Activated naive CD8-positive, alpha-beta T cell treated with anti-CD3 and anti-CD28 coated beads for 36 hours (primary cell): ENCODE data around the gene PTPRR. TPM values are rescaled to one million over a fixed set of nuclear protein-coding genes. Genes with fewer than 3 reads are reported as not detected.

ENCODE experiments used
- DNase-seq: peaks from one replicate; pipeline ENCODE4 v3.0.0; 2021
- H3K27ac Mint-ChIP-seq: one replicate; pipeline ENCODE4 v1.8.0; 2022; ENCODE audit warnings: mild to moderate bottlenecking, moderate library complexity, mixed read lengths
- H3K27me3 Mint-ChIP-seq: one replicate; pipeline ENCODE4 v1.8.0; 2022; ENCODE audit warnings: mild to moderate bottlenecking, mixed read lengths
- H3K36me3 Mint-ChIP-seq: one replicate; pipeline ENCODE4 v1.8.0; 2021; ENCODE audit warnings: mild to moderate bottlenecking, mixed read lengths
- H3K4me1 Mint-ChIP-seq: one replicate; pipeline ENCODE4 v1.8.0; 2021; ENCODE audit warnings: mixed read lengths
- H3K4me3 Mint-ChIP-seq: one replicate; pipeline ENCODE4 v1.8.0; 2022; ENCODE audit warnings: mild to moderate bottlenecking, moderate library complexity, mixed read lengths
- H3K9me3 Mint-ChIP-seq: one replicate; pipeline ENCODE4 v1.8.0; 2022; ENCODE audit warnings: mixed read lengths
- total RNA-seq, 2 experiments: library from RNA; stranded (reverse); gene quantifications; one replicate each; pipeline ENCODE4 v1.2.3, GENCODE V29; 2021

The PTPRR gene
- total RNA-seq, 2 experiments from 2014 or later = not detected

- peaks cover 2% of the 10 kb centered on the region for H3K9me3 Mint-ChIP-seq
These were observed 156.9 kb downstream of the PTPRR start for GRCh38 chr12:70763666-70764065.

GRCh38 chr12:70762000-70762399 lies 158.5 kb downstream of the PTPRR start:
- Mint-ChIP-seq H3K9me3 (no peaks in the 10 kb centered on the region), H3K4me1 (no peaks in the 10 kb centered on the region), H3K36me3 (no peaks in the 10 kb centered on the region), H3K27ac (no peak overlapping the region), H3K27me3 (peaks cover 3% of the 10 kb centered on the region), H3K4me3 (no peak overlapping the region)
- no peak for DNase-seq

More at GRCh38 chr12:70763666-70764065, 156.9 kb downstream of the PTPRR start:
- DNase-seq = no peak
- H3K4me3 Mint-ChIP-seq = no peak overlapping the region
- H3K27ac Mint-ChIP-seq = no peak overlapping the region
- no peaks in the 10 kb centered on the region for H3K36me3 Mint-ChIP-seq
- H3K27me3 Mint-ChIP-seq = no peaks in the 10 kb centered on the region
- H3K4me1 Mint-ChIP-seq = no peaks in the 10 kb centered on the region

DNA sequence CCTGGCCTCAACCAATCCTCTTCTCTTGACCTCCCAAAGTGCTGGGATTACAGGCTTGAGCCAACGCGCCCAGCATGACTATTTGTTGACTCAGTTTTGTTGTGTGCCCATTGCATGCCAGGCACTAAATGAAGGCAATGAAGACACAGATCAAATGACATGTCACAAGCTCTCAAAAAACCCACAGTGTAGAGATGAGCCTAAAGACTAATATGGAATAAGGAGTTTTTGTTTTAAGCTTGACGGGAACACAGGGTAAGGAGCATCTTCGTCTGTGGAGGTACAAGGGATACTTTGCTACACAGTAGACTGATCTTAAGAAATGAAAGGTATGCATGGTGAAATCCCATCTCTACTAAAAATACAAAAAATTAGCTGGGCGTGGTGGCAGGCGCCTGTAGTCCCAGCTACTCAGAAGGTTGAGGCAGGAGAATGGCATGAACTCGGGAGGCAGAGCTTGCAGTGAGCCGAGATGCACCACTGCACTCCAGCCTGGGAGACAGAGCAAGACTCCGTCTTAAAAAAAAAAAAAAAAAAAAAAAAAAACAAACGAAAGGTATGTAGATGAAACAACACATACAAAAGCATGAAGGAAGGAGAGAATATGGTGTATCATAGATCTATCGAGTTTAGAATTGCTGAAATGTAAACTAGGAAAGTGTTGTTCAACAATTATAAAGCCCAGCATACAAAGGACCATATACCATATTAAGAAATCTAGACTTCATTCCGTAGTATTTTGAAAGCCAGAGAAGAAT lies 161.2 kb downstream of the PTPRR start:
- no peak overlapping the region for H3K27ac Mint-ChIP-seq
- no peak overlapping the region for H3K4me3 Mint-ChIP-seq
- H3K4me1 Mint-ChIP-seq = no peaks in the 10 kb centered on the region
- H3K27me3 Mint-ChIP-seq = peaks cover 12% of the 10 kb centered on the region
- H3K9me3 Mint-ChIP-seq = no peaks in the 10 kb centered on the region
- DNase-seq = no peak
- H3K36me3 Mint-ChIP-seq = no peaks in the 10 kb centered on the region

- DNase-seq = no peak
- no peaks in the 10 kb centered on the region for H3K36me3 Mint-ChIP-seq
- no peaks in the 10 kb centered on the region for H3K4me1 Mint-ChIP-seq
These were observed 162.1 kb downstream of the PTPRR start for GRCh38 chr12:70758494-70758845.

DNA sequence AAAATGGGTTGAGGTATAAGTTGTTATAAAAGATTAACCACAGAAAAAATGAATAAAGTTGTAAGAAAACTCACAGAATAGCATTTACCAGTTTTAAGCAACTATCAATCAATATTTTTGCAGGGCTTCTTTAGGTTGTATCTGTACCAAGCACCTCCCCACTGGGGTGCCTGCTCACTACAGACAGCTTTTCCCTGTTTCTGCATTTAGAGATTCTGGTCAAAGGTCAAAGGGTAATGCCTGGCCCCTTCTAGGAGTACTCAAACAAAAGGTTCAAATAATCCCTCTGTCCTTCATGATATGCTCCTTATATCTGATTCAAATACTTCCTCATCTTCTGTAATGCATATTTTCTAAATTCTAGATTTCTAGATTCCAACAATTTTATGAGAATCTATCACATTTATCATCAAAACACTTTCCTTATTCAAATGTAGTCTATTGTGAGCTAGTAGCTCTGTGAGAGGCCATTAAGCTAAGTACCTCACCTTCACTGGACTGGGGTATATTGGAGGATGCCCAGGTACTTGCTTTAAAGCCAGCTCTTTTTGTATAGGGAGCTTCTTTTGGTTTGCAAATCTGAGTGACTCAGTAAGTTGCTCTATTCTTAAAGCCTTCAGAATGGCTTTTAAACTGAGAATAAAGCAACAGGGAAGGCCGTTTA lies 162.6 kb downstream of the PTPRR start:
- H3K9me3 Mint-ChIP-seq = no peaks in the 10 kb centered on the region
- no peaks in the 10 kb centered on the region for H3K4me1 Mint-ChIP-seq
- no peak overlapping the region for H3K27ac Mint-ChIP-seq
- H3K27me3 Mint-ChIP-seq = peaks cover 13% of the 10 kb centered on the region
- no peak for DNase-seq
- no peak overlapping the region for H3K4me3 Mint-ChIP-seq
- no peaks in the 10 kb centered on the region for H3K36me3 Mint-ChIP-seq

More at GRCh38 chr12:70758494-70758845, 162.1 kb downstream of the PTPRR start:
- no peak overlapping the region for H3K27ac Mint-ChIP-seq
- no peak overlapping the region for H3K4me3 Mint-ChIP-seq
- H3K9me3 Mint-ChIP-seq = no peaks in the 10 kb centered on the region
- peaks cover 13% of the 10 kb centered on the region for H3K27me3 Mint-ChIP-seq

DNA sequence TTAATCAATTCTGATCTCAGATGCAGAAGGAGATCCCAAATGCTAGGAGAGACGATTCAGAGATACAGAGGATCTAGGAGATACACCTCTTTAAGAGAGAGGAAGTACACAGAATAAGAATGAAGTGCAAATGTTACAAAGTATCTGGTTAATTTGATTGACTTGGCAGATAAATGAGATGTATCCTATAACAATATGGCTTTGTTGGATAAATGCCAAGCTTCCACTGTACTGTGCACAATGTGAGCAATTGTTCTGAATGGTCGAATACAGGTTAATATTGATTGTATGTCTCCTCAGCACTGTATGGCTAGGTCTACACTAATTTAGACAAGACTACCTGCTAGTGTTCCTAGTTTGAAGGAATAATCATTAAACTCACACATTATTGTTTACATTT lies 163.7 kb downstream of the PTPRR start:
- Mint-ChIP-seq H3K27me3 (peaks cover 19% of the 10 kb centered on the region), H3K36me3 (no peaks in the 10 kb centered on the region), H3K9me3 (no peaks in the 10 kb centered on the region), H3K4me3 (no peak overlapping the region), H3K4me1 (no peaks in the 10 kb centered on the region), H3K27ac (no peak overlapping the region)
- no peak for DNase-seq

DNA sequence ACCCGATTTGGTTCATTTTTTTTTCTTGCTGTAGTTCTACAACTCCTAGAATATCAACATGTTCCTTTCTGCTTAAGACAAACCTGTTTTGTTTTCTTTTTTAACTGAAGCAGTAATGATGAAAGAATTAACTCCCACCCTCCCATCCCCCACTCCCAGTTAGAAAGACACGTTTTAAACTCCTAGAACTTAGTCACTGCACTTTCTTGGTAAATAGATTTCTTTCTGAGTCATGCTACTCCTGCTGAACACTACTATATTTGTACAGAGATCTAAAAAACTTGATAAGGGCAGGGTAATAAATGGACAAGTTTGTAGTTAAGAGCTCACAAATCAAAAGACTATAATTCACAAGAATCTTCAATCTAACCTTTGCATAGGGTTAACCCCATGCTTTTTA lies 164.4 kb downstream of the PTPRR start:
- Mint-ChIP-seq H3K36me3 (no peaks in the 10 kb centered on the region), H3K9me3 (no peaks in the 10 kb centered on the region), H3K27me3 (peaks cover 22% of the 10 kb centered on the region), H3K4me1 (no peaks in the 10 kb centered on the region), H3K27ac (no peak overlapping the region), H3K4me3 (no peak overlapping the region)
- no peak for DNase-seq

DNA sequence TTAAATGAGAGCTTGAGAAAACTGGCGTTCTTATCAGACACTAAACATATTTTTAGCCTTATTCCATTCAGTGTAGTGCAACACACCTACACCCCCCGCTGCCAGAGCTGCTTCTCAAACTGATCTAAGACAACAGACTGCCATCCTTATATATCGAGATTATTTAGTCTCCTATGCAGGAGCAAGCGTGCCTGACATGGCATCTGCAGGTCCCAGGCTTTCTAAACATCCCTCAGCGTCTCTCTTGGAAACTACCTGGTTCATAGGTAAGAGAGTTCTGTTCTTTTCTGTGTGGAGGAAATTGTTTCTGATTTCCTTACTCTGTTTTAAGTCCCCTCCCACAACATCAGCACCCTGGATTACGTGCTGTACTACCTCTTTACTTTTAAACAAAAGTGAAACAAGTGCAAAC lies 166.2 kb downstream of the PTPRR start:
- H3K27ac Mint-ChIP-seq = no peak overlapping the region
- DNase-seq = no peak
- H3K4me3 Mint-ChIP-seq = no peak overlapping the region
- H3K36me3 Mint-ChIP-seq = no peaks in the 10 kb centered on the region
- H3K9me3 Mint-ChIP-seq = no peaks in the 10 kb centered on the region
- peaks cover 25% of the 10 kb centered on the region for H3K27me3 Mint-ChIP-seq
- no peaks in the 10 kb centered on the region for H3K4me1 Mint-ChIP-seq

GRCh38 chr12:70752327-70752726 lies 168.2 kb downstream of the PTPRR start:
- DNase-seq = no peak
- H3K36me3 Mint-ChIP-seq = no peaks in the 10 kb centered on the region
- H3K27me3 Mint-ChIP-seq = peaks cover 33% of the 10 kb centered on the region
- no peaks in the 10 kb centered on the region for H3K9me3 Mint-ChIP-seq
- H3K4me3 Mint-ChIP-seq = no peak overlapping the region
- no peaks in the 10 kb centered on the region for H3K4me1 Mint-ChIP-seq
- H3K27ac Mint-ChIP-seq = no peak overlapping the region

GRCh38 chr12:70749931-70750330 lies 170.6 kb downstream of the PTPRR start:
- H3K4me3 Mint-ChIP-seq = no peak overlapping the region
- no peaks in the 10 kb centered on the region for H3K36me3 Mint-ChIP-seq
- DNase-seq = no peak
- no peak overlapping the region for H3K27ac Mint-ChIP-seq
- H3K4me1 Mint-ChIP-seq = no peaks in the 10 kb centered on the region
- peaks cover 29% of the 10 kb centered on the region for H3K27me3 Mint-ChIP-seq
- H3K9me3 Mint-ChIP-seq = no peaks in the 10 kb centered on the region

- no peaks in the 10 kb centered on the region for H3K9me3 Mint-ChIP-seq
- H3K27ac Mint-ChIP-seq = no peak overlapping the region
These were observed 171.7 kb downstream of the PTPRR start for GRCh38 chr12:70748809-70749208.

DNA sequence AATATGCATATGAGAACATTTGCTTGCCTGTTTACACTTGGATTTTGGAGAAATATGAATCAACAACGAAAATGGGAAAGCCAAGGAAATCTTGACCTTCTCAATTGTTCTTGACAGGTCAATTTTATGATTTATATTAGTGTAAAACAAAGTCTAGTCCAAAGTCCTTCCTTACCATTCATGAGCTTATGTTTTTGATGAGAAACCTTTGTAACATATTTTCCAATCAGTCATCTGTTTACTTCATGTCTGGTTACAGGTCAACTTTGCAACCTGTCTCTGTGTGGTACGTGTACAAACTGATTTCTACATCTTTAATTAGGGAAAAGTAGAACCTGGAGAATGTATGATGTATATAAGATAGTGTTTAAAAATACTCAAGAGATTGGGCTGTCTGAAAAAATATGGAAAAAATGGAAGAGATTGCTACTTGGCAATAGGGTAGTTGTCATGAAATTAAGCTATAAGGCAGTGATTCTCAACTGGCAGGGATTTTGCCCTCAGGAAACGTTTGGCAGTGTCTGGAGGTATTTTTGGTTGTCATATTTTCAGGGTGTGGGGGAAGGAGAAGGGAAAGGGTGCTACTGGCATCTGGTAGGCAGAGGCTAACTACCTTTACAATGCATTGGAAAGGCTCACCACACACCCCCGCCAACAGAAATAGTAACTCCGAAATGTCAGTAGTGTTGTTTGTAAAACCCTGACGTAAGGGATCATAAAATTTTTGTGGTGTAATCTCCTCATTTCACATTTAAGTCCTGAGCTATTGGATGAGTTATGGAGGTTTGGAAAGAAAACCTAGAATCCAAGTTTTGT lies 172.9 kb downstream of the PTPRR start:
- no peaks in the 10 kb centered on the region for H3K9me3 Mint-ChIP-seq
- no peak overlapping the region for H3K4me3 Mint-ChIP-seq
- no peaks in the 10 kb centered on the region for H3K4me1 Mint-ChIP-seq
- peaks cover 26% of the 10 kb centered on the region for H3K27me3 Mint-ChIP-seq
- H3K36me3 Mint-ChIP-seq = no peaks in the 10 kb centered on the region
- no peak overlapping the region for H3K27ac Mint-ChIP-seq
- no peak for DNase-seq

More at GRCh38 chr12:70748809-70749208, 171.7 kb downstream of the PTPRR start:
- Mint-ChIP-seq H3K27me3 (peaks cover 23% of the 10 kb centered on the region), H3K4me1 (no peaks in the 10 kb centered on the region), H3K36me3 (no peaks in the 10 kb centered on the region), H3K4me3 (no peak overlapping the region)
- DNase-seq = no peak

DNA sequence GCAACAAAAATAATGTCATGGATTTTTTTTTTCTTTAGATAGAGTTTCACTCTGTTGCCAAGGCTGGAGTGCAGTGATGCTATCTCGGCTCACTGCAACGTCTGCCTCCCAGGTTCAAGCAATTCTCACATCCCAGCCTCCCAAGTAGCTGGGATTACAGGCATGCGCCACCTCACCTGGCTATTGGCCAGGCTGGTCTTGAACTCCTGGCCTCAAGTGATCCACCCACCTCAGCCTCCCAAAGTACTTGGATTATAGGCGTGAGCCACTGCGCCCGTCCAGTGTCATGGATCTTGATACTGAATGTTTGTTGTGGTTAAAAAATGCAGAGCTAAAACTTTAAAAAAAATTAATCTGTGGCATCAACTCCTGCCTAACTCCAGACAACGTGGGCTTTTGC lies 175.5 kb downstream of the PTPRR start:
- DNase-seq = no peak
- no peaks in the 10 kb centered on the region for H3K9me3 Mint-ChIP-seq
- no peaks in the 10 kb centered on the region for H3K4me1 Mint-ChIP-seq
- H3K27me3 Mint-ChIP-seq = peaks cover 15% of the 10 kb centered on the region
- no peak overlapping the region for H3K4me3 Mint-ChIP-seq
- no peaks in the 10 kb centered on the region for H3K36me3 Mint-ChIP-seq
- no peak overlapping the region for H3K27ac Mint-ChIP-seq

GRCh38 chr12:70744178-70744577 lies 176.4 kb downstream of the PTPRR start:
- Mint-ChIP-seq H3K27ac (no peak overlapping the region), H3K9me3 (no peaks in the 10 kb centered on the region), H3K27me3 (peaks cover 20% of the 10 kb centered on the region), H3K4me1 (no peaks in the 10 kb centered on the region), H3K4me3 (no peak overlapping the region), H3K36me3 (no peaks in the 10 kb centered on the region)
- DNase-seq = no peak

GRCh38 chr12:70741256-70741655 lies 179.3 kb downstream of the PTPRR start:
- no peak overlapping the region for H3K4me3 Mint-ChIP-seq

More at GRCh38 chr12:70741256-70741655, 179.3 kb downstream of the PTPRR start:
- DNase-seq = no peak
- Mint-ChIP-seq H3K4me1 (no peaks in the 10 kb centered on the region), H3K9me3 (no peaks in the 10 kb centered on the region), H3K27me3 (peaks cover 9% of the 10 kb centered on the region), H3K27ac (no peak overlapping the region), H3K36me3 (no peaks in the 10 kb centered on the region)
